ENCODE results near the gene CDC37.

GRCh38 chr19:10395917-10396316, 7.4 kb downstream of the CDC37 start:
- no peak for TF ChIP-seq CTCF (IDR thresholded peaks at IDR 0.05)
- no peak for TF ChIP-seq EZH2 (IDR thresholded peaks at IDR 0.05)
- no peak for TF ChIP-seq EZH2phosphoT487 (IDR thresholded peaks at IDR 0.05)

Measured in neural progenitor cell (in vitro differentiated cells).